SK-N-MC (cell line): ENCODE data around the gene SDF4.
"Not testable (repeated sequence)": the region's sequence is repeated elsewhere in the genome, so short reads cannot be mapped to it uniquely, and the experiment has no call there.

Source experiments
- DNase-seq: peaks from one replicate; pipeline ENCODE4 v3.0.0-alpha.2; 2011; ENCODE audit warnings: low read depth, low spot score
- H3K27ac ChIP-seq: fragments of 200-600 bp; sonication (generic); 2 replicates; pipeline ENCODE4 v1.5.1; 2016; ENCODE audit warnings: mixed run types
- H3K36me3 ChIP-seq: fragments of 200-600 bp; sonication (generic); 2 replicates; pipeline ENCODE4 v1.6.1; 2017; ENCODE audit warnings: antibody characterized with exemption, low read length, mixed read lengths; ENCODE audit not compliant: insufficient read depth
- H3K4me3 ChIP-seq: fragments of 200-600 bp; sonication (generic); 2 replicates; pipeline ENCODE4 v1.5.1; 2016
- H3K9ac ChIP-seq: fragments of 200-600 bp; sonication (generic); 2 replicates; pipeline ENCODE4 v1.8.0; 2017; ENCODE audit warnings: mixed run types, mixed read lengths; ENCODE audit not compliant: insufficient read length
- H3K9me3 ChIP-seq: fragments of 200-600 bp; sonication (generic); 2 replicates; pipeline ENCODE4 v1.6.1; 2017; ENCODE audit warnings: low read depth, mild to moderate bottlenecking, antibody characterized with exemption, low read length, moderate library complexity, mixed read lengths
- EZH2 ChIP-seq: fragments of 200-600 bp; sonication (generic); IDR thresholded peaks from one replicate; pipeline ENCODE4 v1.6.1; 2017; ENCODE audit warnings: antibody characterized with exemption
- FOXP2 ChIP-seq: optimal IDR thresholded peaks from 2 replicates; pipeline ENCODE3; 2011; ENCODE audit warnings: mild to moderate bottlenecking, moderate library complexity; ENCODE audit not compliant: insufficient read depth; ENCODE audit errors: extremely low read length, control extremely low read depth
- POLR2AphosphoS5 ChIP-seq: IDR thresholded peaks from 2 replicates; pipeline ENCODE4 v1.6.1; 2012; ENCODE audit warnings: mild to moderate bottlenecking, low read depth, low read length, borderline replicate concordance

SDF4 gene

GRCh38 chr1:1179346-1179982 is 52.3 kb downstream of the SDF4 start:
- DNase-seq: no peak
- no peak overlapping the region for H3K27ac ChIP-seq
- no peak overlapping the region for H3K9ac ChIP-seq
- H3K4me3 ChIP-seq: no peak overlapping the region
- H3K36me3 ChIP-seq: no peaks in the 10 kb centered on the region
- H3K9me3 ChIP-seq: no peaks in the 10 kb centered on the region
- no peak for TF ChIP-seq POLR2AphosphoS5

- DNase-seq: no peak
- H3K4me3 ChIP-seq: no peak overlapping the region
- H3K9me3 ChIP-seq: no peaks in the 10 kb centered on the region
- no peak overlapping the region for H3K9ac ChIP-seq
- H3K36me3 ChIP-seq: no peaks in the 10 kb centered on the region
- TF ChIP-seq EZH2: no peak
- no peak for TF ChIP-seq POLR2AphosphoS5
- no peak for TF ChIP-seq FOXP2
- H3K27ac ChIP-seq: no peak overlapping the region
These were observed 52.9 kb downstream of the SDF4 start for GRCh38 chr1:1178794-1179331.

- TF ChIP-seq EZH2 (no peak), POLR2AphosphoS5 (no peak), FOXP2 (no peak)
- no peak overlapping the region for H3K9ac ChIP-seq
- H3K4me3 ChIP-seq: no peak overlapping the region
- no peaks in the 10 kb centered on the region for H3K36me3 ChIP-seq
- no peak overlapping the region for H3K27ac ChIP-seq
- no peaks in the 10 kb centered on the region for H3K9me3 ChIP-seq
- no peak for DNase-seq
These were observed 54.2 kb downstream of the SDF4 start for GRCh38 chr1:1177452-1178206.

GRCh38 chr1:1176931-1177330 is 54.9 kb downstream of the SDF4 start:
- Histone ChIP-seq H3K9ac (no peak overlapping the region), H3K9me3 (no peaks in the 10 kb centered on the region), H3K36me3 (no peaks in the 10 kb centered on the region), H3K27ac (no peak overlapping the region), H3K4me3 (no peak overlapping the region)
- no peak for TF ChIP-seq POLR2AphosphoS5
- TF ChIP-seq FOXP2: no peak
- no peak for TF ChIP-seq EZH2
- DNase-seq: no peak

GRCh38 chr1:1176063-1176761 is 55.6 kb downstream of the SDF4 start:
- not testable (repeated sequence) for H3K36me3 ChIP-seq

GRCh38 chr1:1175221-1176062 is 56.4 kb downstream of the SDF4 start:
- DNase-seq: no peak
- TF ChIP-seq EZH2 (no peak), POLR2AphosphoS5 (no peak), FOXP2 (no peak)

More at GRCh38 chr1:1176063-1176761, 55.6 kb downstream of the SDF4 start:
- H3K9me3 ChIP-seq, H3K4me3 ChIP-seq, H3K9ac ChIP-seq, H3K27ac ChIP-seq, DNase-seq: not testable (repeated sequence)

DNA sequence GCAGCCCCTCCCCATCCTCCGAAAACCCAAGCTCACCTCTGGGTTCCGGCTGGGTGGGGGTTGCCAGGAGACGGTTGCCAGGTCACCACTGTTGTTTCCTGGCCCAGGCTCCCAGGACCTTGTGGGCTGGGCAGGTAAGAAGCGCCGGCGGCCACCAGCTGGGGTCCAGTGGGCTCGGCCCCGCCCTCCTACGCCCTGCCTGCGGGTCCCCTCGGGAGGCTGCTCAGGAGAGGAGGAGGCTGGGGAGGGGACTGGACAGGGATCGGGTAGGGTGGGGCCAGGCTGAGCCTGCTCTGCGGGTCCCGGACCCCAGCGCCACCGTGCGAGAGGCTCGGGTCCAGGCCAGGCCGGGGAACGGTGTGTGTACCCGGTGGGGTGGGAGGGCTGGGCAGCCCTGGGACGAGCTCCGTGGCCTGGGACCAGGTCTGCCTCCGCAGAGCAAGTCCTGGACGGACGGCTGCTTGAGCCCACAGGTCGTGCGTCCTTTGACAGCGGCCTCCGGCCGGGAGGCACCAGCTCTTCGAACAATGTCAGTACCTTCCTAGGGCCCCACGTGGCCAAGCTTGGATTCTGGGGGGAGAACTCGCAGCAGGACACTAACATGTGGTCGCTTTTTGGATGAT is 57.9 kb downstream of the SDF4 start, which contains the start of gene TTLL10:
TSS of gene TTLL10 (plus strand) at position 88 of the 623 bp plus-strand sequence. CDS start 5,336 bp downstream, outside the sequence.
- Histone ChIP-seq H3K27ac (no peak within 1 kb of the TSS), H3K9me3 (no peaks in the 10 kb centered on the region), H3K36me3 (no peaks in the 10 kb centered on the region), H3K9ac (no peak within 1 kb of the TSS), H3K4me3 (no peak within 1 kb of the TSS)
- TF ChIP-seq FOXP2 (no peak), EZH2 (no peak), POLR2AphosphoS5 (no peak)
- DNase-seq: no peak

More at GRCh38 chr1:1175221-1176062, 56.4 kb downstream of the SDF4 start:
- Histone ChIP-seq H3K9ac (no peak overlapping the region), H3K4me3 (no peak overlapping the region), H3K27ac (no peak overlapping the region), H3K36me3 (no peaks in the 10 kb centered on the region), H3K9me3 (no peaks in the 10 kb centered on the region)
